NCI-H69 (cell line): Measurements from ENCODE around the gene CA9.

Experiments
- DNase-seq: peaks from one replicate; lab custom pipeline; 2025; lab: John Stamatoyannopoulos, UW

Gene CA9

DNA sequence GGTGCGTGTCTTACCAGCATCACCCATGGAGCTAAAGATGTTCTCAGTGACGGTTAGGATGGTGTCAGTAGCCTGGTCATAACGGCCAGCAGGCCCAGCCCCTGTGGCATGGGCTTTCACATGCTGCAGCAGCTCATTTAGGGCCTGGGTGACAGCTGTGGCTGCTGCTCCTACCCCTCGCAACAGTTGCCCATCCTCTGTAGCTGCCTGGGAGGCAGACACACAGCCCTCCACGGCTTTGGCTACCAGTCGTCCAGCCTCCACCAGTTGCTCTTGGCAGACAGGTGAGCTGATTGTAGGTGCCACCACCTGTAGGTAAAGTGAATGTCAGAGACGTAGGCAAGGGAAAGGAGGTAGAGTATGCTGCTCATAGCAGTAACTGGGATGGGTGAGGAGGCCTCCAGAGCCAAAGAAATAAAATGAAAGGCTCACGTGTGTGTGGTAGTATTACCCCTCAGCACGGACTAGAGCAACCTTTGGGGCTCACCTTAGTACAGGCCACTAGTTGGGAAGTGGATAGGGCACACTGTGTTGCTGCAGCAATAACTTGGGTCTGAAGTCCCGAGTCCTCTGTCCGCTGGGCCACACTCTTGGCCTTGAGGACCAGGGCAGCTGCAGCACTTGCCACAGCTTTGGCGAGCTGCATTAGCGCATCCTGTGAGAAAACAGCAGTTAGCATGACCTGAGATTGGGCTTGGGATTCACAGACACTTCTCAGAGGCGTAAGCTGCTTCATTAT is 43.6 kb downstream of the CA9 start:
- no peak for DNase-seq

DNA sequence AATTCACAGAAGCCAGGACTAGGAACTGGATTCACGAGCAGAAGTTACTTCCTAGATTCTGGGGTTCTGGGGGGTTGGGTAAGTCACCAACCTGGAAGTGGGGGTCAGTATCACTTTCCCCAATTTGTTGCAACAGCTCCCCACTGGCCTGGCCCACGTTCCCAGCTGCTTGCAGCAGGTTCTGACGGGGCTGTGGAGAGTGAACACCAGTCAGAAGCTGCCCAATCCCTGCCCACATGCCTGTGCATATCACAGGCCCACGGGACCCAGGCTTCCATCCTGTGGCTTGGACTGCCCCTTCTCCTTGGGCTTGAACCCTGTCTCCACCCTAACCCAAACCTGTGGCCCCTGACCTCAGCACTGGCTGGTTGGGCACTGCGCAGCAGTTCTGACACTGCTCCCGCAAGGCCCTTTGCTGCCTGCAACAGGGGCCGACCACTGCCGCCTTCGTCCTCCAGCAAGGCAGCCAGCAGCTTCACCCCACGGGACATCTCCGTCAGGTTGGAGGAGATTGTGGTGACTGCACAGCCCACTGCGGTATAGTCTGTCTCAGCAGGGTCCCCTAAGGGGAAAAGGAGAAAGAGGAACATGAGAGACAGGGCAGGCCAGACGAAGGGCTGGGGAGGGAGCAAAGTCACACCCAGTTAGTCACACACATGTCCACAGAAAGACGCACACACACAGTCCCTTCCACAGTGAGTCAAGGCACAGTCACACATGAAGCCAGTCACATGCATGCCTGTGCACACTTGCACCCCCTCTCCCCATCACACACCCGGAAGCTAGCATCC is 45.2 kb downstream of the CA9 start:
- DNase-seq = no peak

DNA sequence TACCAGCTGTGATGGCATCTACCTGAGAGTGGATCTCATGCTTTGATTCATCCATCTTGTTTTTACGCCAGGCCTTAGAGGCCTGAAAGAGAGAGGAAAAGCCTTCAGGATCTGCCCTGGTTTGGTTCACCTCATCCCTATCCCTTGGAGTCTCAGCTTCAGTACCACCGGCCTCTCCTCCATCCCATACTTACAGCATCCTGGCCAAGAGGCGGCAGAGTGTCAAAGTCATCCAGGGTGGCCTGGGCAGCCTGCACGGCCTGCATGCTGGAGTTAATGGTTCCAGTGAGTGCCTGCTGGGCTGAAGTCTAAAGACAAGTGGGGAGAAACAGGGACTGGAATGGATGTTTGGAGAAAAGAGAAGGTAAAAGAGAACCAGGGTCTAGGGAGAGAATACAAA is 45.8 kb downstream of the CA9 start:
- DNase-seq = no peak

DNA sequence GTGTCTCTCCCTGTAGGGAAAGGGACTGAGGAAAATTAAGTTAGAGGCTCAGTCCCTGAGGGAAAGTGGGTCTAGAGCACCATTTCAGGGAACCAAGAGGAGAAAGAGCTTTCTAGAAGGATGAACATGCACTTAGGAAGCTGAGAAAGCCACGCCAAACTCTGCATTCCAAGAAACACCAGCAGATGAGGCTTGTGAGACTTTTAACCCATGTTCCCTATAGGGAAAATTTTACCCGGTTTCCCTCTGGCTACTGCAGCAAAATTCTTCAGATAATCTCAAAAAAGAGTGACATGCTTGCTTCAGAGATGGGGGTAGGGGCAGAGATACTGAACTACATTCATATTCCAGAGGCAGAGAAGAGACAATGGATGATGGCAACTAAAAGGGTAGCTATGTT is 49.7 kb downstream of the CA9 start:
- no peak for DNase-seq

DNA sequence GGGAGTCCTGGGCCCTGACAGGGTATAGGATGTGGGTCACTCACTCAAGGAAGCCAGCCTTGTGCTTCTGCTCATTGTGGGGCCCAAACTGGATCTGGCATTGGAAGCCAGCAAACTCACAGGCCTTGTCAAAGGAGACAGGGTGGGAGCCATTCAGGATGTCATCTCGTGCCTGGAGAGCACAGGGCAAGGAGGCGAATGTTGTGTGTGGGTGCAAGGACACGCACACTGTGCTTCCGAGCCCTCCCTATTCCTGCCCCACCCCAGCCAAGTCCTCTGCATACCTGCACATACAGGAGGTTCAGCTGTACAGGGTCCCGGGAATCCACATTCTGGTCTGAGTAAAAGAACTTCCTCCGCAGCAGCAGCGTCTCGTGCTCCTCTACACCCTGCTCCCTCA is 50.2 kb downstream of the CA9 start:
- no peak for DNase-seq

DNA sequence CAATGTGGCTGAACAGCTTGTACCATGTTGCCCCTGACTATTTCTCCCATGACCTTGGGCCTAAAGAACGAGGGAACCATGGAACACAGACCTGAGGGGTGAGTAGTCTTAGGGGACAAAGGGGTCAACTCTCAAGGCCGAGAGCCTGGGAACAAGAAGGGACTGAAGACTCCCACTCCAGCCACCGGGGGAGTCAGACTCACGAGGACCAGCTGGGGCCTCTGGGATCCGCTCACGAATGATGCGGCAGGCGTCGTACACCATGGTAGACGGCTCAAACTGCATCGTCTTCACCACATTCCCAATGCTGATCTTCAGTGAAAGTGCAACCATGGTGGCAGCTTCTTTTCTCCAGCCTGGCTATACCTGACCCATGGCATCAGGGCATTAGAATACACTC is 51.6 kb downstream of the CA9 start:
- no peak for DNase-seq

DNA sequence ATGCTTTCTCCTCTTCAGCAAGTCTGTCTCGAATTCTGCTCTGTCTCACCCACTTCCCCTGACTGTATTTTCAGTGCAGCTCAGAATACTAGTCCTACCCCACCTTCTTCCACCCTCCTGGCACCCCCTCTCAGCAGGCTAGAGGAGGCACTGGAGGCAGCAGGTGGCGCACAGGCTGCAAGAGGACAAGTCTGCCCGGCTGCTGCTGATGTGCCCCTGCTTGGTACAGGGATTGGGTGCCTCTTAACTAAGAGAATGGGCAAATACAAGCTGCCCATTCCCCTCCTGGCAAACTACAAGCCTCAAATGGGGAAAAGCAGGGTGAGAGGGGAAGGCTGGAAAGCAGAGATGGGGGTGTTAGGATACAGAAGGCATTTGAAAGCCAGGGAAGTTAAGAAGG is 53.2 kb downstream of the CA9 start:
- no peak for DNase-seq

DNA sequence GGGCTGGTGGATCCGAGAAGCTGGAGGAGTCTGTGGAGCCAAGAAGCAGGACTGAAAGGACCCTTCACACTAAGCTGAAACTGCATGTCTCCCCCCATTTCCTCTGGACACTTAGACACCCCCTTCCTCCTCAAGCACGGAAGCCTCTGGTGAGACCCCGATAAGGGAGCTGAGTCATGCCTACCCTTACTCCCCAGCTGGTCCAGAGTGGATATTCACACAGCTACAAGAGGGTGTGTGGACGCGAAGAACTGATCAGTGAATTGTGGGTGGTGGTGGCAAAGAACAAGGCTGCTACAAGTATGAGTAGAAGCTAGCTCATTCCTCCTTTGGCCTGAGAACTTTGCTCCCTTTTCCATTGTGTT is 53.9 kb downstream of the CA9 start:
- no peak for DNase-seq

DNA sequence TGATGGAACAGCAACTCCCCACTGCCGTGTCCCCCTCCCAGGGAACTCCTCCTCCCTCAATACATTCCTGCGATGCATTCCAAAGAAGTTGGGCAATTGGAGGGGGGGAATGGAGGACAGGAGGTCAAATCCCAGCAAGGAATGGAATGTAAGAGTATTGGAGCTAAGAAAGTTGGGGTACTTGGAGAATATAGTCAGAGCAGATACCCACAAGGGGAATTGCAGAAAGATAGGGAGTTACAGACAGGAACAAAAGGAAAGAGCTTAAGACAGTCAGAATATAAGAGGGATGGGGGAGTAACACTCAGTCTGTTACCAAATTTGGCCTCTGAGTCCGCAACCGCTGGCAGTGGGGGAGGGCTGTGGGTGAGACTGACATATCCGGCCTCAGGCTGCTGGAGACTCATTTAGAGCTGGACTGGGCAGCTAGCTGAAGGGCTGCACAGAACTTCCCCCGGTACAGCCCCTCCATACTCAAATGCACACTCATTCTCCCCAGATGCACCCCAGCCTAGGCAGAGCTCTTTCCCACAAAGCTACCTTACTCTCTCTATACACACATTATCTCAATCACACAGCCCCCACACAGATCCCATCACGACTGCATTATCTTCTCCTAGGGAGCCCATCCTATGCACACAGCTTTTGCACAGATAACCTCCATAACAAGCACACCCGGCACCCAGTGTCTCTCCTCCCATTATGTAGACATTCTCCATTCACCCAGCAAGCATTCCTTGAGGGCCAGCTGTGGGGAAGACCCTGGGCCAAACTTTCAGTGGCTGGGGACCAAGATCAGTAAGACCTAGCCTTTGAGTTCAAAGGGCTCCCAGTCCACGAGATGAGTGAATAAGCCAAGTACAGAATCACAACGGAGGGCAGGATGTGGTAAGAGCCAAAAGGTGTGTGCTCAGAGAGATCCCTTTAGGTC is 54.6 kb downstream of the CA9 start:
- no peak for DNase-seq

DNA sequence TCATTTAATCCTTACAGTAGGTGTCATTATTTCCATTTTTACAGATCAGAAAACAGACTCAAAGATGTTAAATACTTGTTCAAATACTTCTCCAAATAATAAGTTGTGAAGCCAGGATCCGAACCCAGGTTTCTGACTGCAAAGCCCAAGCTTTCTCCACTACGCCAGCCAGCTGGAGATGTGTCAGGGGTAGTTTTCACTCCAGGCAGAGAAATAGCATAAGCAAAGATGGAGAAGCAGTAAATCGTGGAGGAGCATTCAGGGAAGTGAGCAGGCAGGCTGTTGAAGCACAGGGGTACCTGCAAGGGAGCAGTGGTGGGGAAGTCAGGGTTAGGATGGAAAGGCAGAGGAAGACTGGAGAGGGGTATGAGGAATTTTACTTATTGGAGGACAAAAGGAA is 55.4 kb downstream of the CA9 start:
- no peak for DNase-seq

DNA sequence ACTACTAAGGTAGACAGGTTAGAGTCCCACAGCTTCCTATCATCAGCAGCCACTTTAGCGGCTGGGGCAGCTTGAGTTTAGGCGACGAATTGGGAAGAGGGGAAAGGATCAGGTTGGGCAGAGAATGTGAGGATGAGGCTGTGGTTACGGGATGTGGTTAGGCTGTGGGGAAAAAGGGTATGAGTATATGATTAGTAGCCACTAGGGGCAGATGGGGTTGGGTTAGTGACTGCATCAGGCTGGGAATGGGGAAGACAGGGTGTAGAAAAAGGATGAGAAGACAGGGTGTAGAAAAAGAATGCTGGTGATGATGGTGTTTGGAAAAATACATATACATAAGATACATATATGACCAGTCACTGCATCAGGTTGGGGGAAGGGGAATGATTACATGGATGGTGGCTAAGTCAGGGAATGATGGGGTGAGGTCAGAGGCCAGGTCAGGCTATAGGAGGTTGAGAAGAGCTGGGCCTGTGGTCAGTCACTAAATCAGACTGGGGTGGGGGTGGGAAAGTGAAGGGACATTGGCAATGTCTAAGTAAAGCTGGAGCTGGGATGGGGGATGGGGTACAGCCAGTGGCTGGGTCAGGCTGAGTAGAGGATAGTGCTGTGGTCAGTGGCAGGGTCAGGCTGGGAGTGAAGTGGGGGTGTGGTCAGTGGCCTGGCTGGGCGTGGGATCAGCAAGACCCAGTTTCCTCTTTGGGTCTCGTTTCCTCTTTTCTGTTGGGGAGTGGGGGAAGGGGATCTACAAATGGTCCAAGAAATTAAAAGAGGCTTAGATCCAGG is 56.2 kb downstream of the CA9 start:
- peak; percentile 43 for DNase-seq

DNA sequence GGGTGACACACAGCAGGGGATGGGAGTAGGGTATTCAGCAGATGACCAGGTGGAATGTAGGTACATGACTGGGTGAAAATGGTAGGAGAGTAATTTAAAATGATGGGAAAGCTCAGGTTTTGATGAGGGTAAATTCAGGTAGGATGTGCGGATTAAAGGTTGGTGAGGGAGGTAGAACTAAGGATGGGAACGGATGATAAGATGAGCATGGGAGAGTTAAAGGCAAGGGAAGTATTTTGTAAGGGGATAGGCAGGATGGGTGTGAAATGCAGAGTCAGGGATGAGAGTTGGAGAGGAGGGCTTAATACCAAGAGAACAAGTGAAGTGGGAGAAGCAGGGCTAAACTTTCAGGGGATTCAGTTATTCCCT is 56.7 kb downstream of the CA9 start:
- no peak for DNase-seq
